Calu3 (cell line): ENCODE measurements around the gene SNX18. TPM values are rescaled to one million over a fixed set of nuclear protein-coding genes. Genes with fewer than 3 reads are reported as not detected.

Experiments used
- Bru-seq: library from RNA; stranded (reverse); fragments of 400-500 nt; gene quantifications from one replicate; lab custom pipeline; 2021; lab: Mats Ljungman, UMichigan
- BruChase-seq, 2 experiments: library from RNA; stranded (reverse); fragments of 400-500 nt; gene quantifications; one replicate each; lab custom pipeline; 2021; lab: Mats Ljungman, UMichigan
- BruUV-seq: library from RNA; stranded (reverse); fragments of 400-500 nt; replicated peaks from 2 replicates; lab custom pipeline; 2021; lab: Mats Ljungman, UMichigan
- CTCF ChIA-PET: fragments of 300-600 bp; sonication (Branson Sonifier 250); formaldehyde crosslinking; loops from one replicate; lab custom pipeline; 2022; ENCODE audit warnings: antibody characterized with exemption; lab: Charles Lee
- DNase-seq: peaks from one replicate; pipeline ENCODE4 v3.0.0; 2022
- H3K27ac Mint-ChIP-seq: one replicate; pipeline ENCODE4 v1.8.0; 2022; ENCODE audit warnings: mixed read lengths; ENCODE audit not compliant: unreplicated experiment
- H3K27me3 Mint-ChIP-seq: one replicate; pipeline ENCODE4 v1.8.0; 2022; ENCODE audit warnings: mixed read lengths; ENCODE audit not compliant: unreplicated experiment
- H3K36me3 Mint-ChIP-seq: one replicate; pipeline ENCODE4 v1.8.0; 2022; ENCODE audit warnings: mild to moderate bottlenecking, moderate library complexity, mixed read lengths; ENCODE audit not compliant: insufficient read depth, unreplicated experiment
- H3K4me1 Mint-ChIP-seq: one replicate; pipeline ENCODE4 v1.8.0; 2022; ENCODE audit warnings: mild to moderate bottlenecking, low read depth, mixed read lengths; ENCODE audit not compliant: unreplicated experiment
- H3K4me3 Mint-ChIP-seq: one replicate; pipeline ENCODE4 v1.8.0; 2022; ENCODE audit warnings: mild to moderate bottlenecking, low read depth, moderate library complexity, mixed read lengths; ENCODE audit not compliant: unreplicated experiment
- H3K9me3 Mint-ChIP-seq: one replicate; pipeline ENCODE4 v1.8.0; 2022; ENCODE audit warnings: low read depth, mixed read lengths; ENCODE audit not compliant: unreplicated experiment
- intact Hi-C: fragments of 100-400 bp; cut with micrococcal nuclease; formaldehyde crosslinking; loops from one replicate; pipeline ENCODE4 v1.10.0; 2022; ENCODE audit not compliant: unreplicated experiment
- long read RNA-seq: library from polyadenylated mRNA; stranded (forward); transcript quantifications from one replicate; pipeline ENCODE4 v2.0.0, GENCODE V29; 2022
- total RNA-seq: library from RNA; stranded (reverse); gene quantifications from 2 replicates; pipeline ENCODE4 v1.2.3, GENCODE V29; 2022
- TF ChIP-seq, protein P1 (sequence below): fragments of 200-600 bp; IDR thresholded peaks from one replicate; pipeline ENCODE4 v1.8.0; 2022; ENCODE audit warnings: antibody characterized with exemption; ENCODE audit not compliant: unreplicated experiment

Gene SNX18
- 22.8 and 26.2 TPM in 2 replicates for total RNA-seq
- percentile 84 among the genes with signal in this experiment for Bru-seq, nascent RNA
- percentile 79 among the genes with signal in this experiment for BruChase-seq, experiment 1, labeled RNA remaining after a 6-hour chase
- BruChase-seq, experiment 2, labeled RNA remaining after a 2-hour chase, result percentile 83 among the genes with signal in this experiment
- long read RNA-seq, full-length matches to known transcripts, result 3 of 12 reads
- long read RNA-seq, partial matches to known transcripts, result 0 of 12 reads
- long read RNA-seq, other reads (novel, unspliced or antisense), result 9 of 12 reads

- Mint-ChIP-seq H3K27me3 (no peaks in the 10 kb centered on the region), H3K9me3 (no peaks in the 10 kb centered on the region), H3K4me1 (peaks cover 23% of the 10 kb centered on the region), H3K36me3 (peaks cover 34% of the 10 kb centered on the region), H3K27ac (no peak within 1 kb of the TSS), H3K4me3 (peak within 1 kb of the TSS; percentile 84)
- CTCF ChIA-PET, result interaction anchor here (0.6 to 2.4 kb wide), 11 partner anchors 126 to 378 kb away, joined by 3 to 57 read pairs (median 4); no protein-coding TSS in a partner anchor
- intact Hi-C loops, result loop anchor here (1.0 kb wide), 3 partner anchors 227 to 350 kb away; no protein-coding TSS in a partner anchor
- no TSS peak for BruUV-seq
- DNase-seq, result peak; percentile 93
- TF ChIP-seq, protein P1, sequence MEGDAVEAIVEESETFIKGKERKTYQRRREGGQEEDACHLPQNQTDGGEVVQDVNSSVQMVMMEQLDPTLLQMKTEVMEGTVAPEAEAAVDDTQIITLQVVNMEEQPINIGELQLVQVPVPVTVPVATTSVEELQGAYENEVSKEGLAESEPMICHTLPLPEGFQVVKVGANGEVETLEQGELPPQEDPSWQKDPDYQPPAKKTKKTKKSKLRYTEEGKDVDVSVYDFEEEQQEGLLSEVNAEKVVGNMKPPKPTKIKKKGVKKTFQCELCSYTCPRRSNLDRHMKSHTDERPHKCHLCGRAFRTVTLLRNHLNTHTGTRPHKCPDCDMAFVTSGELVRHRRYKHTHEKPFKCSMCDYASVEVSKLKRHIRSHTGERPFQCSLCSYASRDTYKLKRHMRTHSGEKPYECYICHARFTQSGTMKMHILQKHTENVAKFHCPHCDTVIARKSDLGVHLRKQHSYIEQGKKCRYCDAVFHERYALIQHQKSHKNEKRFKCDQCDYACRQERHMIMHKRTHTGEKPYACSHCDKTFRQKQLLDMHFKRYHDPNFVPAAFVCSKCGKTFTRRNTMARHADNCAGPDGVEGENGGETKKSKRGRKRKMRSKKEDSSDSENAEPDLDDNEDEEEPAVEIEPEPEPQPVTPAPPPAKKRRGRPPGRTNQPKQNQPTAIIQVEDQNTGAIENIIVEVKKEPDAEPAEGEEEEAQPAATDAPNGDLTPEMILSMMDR, result peak; percentile 89
Observed at GRCh38 chr5:54517512-54518145, at the start of gene SNX18. TSS of gene SNX18 (plus strand) at chr5:54517759. CDS start at chr5:54517953, 194 bp downstream.

GRCh38 chr5:54469622-54470021 lies 47.9 kb upstream of the SNX18 start:
- Mint-ChIP-seq H3K4me3 (no peak overlapping the region), H3K27me3 (peaks cover 17% of the 10 kb centered on the region), H3K36me3 (no peaks in the 10 kb centered on the region), H3K27ac (no peak overlapping the region), H3K4me1 (no peaks in the 10 kb centered on the region), H3K9me3 (no peaks in the 10 kb centered on the region)
- TF ChIP-seq, protein P1, result no peak
- CTCF ChIA-PET, result no interaction called here
- BruUV-seq, result no TSS peak
- intact Hi-C loops, result no loop called here
- DNase-seq, result no peak

GRCh38 chr5:54470128-54470527 lies 47.4 kb upstream of the SNX18 start:
- no TSS peak for BruUV-seq
- no peaks in the 10 kb centered on the region for H3K36me3 Mint-ChIP-seq
- CTCF ChIA-PET, result no interaction called here
- TF ChIP-seq, protein P1, result no peak
- no peaks in the 10 kb centered on the region for H3K4me1 Mint-ChIP-seq
- intact Hi-C loops, result no loop called here
- H3K9me3 Mint-ChIP-seq, result no peaks in the 10 kb centered on the region
- H3K27me3 Mint-ChIP-seq, result peaks cover 17% of the 10 kb centered on the region
- no peak for DNase-seq
- H3K4me3 Mint-ChIP-seq, result no peak overlapping the region
- H3K27ac Mint-ChIP-seq, result no peak overlapping the region

GRCh38 chr5:54470677-54471076 lies 46.9 kb upstream of the SNX18 start:
- Mint-ChIP-seq H3K27ac (no peak overlapping the region), H3K4me3 (no peak overlapping the region), H3K4me1 (no peaks in the 10 kb centered on the region), H3K9me3 (no peaks in the 10 kb centered on the region), H3K27me3 (peaks cover 20% of the 10 kb centered on the region), H3K36me3 (no peaks in the 10 kb centered on the region)
- no TSS peak for BruUV-seq
- TF ChIP-seq, protein P1, result no peak
- intact Hi-C loops, result no loop called here
- DNase-seq, result no peak
- CTCF ChIA-PET, result no interaction called here
